Measurements from ENCODE around the gene GRB2. TPM values are rescaled to one million over a fixed set of nuclear protein-coding genes. Genes with fewer than 3 reads are reported as not detected.

Gene GRB2
- total and polyA plus RNA-seq, 2 of the 8 experiments (the other 6 are each of a cell fraction or from before 2014, with no cell fraction given) = 44.2 to 101 TPM

DNA sequence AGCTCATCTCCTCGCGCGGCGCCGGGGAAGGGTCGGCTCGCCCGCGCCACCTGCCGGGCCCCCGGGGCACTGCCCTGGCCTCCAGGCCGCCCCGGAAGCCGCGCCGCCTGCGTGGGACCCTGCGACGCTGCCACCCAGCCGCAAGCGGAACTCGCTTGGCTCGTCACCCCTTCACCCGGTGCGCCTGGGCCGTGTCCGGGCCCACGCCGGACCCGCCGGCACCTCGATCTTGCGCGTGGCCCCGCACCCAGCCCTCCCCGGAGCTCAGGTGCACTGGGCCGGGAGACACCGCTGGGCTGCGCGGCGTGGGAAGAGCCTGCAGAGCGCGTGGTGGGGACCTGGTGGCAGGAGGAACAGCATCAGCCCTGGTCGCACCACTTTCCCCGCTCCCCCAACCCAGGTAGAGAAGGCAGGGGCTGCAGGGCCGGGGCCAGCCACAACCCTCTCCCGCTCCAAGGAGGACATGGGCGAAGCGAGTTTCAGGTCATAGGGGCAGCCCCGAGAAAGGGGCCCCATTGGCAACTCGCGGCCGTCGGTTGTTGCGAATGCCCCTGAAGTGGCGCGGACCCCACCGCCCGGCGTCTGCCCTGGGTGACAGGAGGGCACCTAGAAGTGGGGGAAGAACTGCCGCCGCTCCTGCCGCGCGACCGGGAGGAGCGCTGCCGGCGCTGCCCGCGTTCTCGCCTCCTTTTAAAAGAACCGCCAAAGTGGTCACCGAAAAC is 134.1 kb downstream of the GRB2 start (continued):
- TF ChIP-seq, protein P1, sequence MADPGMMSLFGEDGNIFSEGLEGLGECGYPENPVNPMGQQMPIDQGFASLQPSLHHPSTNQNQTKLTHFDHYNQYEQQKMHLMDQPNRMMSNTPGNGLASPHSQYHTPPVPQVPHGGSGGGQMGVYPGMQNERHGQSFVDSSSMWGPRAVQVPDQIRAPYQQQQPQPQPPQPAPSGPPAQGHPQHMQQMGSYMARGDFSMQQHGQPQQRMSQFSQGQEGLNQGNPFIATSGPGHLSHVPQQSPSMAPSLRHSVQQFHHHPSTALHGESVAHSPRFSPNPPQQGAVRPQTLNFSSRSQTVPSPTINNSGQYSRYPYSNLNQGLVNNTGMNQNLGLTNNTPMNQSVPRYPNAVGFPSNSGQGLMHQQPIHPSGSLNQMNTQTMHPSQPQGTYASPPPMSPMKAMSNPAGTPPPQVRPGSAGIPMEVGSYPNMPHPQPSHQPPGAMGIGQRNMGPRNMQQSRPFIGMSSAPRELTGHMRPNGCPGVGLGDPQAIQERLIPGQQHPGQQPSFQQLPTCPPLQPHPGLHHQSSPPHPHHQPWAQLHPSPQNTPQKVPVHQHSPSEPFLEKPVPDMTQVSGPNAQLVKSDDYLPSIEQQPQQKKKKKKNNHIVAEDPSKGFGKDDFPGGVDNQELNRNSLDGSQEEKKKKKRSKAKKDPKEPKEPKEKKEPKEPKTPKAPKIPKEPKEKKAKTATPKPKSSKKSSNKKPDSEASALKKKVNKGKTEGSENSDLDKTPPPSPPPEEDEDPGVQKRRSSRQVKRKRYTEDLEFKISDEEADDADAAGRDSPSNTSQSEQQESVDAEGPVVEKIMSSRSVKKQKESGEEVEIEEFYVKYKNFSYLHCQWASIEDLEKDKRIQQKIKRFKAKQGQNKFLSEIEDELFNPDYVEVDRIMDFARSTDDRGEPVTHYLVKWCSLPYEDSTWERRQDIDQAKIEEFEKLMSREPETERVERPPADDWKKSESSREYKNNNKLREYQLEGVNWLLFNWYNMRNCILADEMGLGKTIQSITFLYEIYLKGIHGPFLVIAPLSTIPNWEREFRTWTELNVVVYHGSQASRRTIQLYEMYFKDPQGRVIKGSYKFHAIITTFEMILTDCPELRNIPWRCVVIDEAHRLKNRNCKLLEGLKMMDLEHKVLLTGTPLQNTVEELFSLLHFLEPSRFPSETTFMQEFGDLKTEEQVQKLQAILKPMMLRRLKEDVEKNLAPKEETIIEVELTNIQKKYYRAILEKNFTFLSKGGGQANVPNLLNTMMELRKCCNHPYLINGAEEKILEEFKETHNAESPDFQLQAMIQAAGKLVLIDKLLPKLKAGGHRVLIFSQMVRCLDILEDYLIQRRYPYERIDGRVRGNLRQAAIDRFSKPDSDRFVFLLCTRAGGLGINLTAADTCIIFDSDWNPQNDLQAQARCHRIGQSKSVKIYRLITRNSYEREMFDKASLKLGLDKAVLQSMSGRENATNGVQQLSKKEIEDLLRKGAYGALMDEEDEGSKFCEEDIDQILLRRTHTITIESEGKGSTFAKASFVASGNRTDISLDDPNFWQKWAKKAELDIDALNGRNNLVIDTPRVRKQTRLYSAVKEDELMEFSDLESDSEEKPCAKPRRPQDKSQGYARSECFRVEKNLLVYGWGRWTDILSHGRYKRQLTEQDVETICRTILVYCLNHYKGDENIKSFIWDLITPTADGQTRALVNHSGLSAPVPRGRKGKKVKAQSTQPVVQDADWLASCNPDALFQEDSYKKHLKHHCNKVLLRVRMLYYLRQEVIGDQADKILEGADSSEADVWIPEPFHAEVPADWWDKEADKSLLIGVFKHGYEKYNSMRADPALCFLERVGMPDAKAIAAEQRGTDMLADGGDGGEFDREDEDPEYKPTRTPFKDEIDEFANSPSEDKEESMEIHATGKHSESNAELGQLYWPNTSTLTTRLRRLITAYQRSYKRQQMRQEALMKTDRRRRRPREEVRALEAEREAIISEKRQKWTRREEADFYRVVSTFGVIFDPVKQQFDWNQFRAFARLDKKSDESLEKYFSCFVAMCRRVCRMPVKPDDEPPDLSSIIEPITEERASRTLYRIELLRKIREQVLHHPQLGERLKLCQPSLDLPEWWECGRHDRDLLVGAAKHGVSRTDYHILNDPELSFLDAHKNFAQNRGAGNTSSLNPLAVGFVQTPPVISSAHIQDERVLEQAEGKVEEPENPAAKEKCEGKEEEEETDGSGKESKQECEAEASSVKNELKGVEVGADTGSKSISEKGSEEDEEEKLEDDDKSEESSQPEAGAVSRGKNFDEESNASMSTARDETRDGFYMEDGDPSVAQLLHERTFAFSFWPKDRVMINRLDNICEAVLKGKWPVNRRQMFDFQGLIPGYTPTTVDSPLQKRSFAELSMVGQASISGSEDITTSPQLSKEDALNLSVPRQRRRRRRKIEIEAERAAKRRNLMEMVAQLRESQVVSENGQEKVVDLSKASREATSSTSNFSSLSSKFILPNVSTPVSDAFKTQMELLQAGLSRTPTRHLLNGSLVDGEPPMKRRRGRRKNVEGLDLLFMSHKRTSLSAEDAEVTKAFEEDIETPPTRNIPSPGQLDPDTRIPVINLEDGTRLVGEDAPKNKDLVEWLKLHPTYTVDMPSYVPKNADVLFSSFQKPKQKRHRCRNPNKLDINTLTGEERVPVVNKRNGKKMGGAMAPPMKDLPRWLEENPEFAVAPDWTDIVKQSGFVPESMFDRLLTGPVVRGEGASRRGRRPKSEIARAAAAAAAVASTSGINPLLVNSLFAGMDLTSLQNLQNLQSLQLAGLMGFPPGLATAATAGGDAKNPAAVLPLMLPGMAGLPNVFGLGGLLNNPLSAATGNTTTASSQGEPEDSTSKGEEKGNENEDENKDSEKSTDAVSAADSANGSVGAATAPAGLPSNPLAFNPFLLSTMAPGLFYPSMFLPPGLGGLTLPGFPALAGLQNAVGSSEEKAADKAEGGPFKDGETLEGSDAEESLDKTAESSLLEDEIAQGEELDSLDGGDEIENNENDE (IDR thresholded peaks at IDR 0.05; ENCODE audit: insufficient replicate concordance, low read length) = no peak
- no peak for TF ChIP-seq JUND (IDR thresholded peaks at IDR 0.05; ENCODE audit: low read length)
- TF ChIP-seq KDM1A (IDR thresholded peaks at IDR 0.05; ENCODE audit: borderline replicate concordance, low read length) = no peak
- no peak for TF ChIP-seq CBX8 (IDR thresholded peaks at IDR 0.05; ENCODE audit: borderline replicate concordance, low read depth, low read length)
- TF ChIP-seq, protein P2, sequence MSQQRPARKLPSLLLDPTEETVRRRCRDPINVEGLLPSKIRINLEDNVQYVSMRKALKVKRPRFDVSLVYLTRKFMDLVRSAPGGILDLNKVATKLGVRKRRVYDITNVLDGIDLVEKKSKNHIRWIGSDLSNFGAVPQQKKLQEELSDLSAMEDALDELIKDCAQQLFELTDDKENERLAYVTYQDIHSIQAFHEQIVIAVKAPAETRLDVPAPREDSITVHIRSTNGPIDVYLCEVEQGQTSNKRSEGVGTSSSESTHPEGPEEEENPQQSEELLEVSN (IDR thresholded peaks at IDR 0.05) = 0 out of 2 replicates have a peak, but pooled peaks have one; percentile 7
- TF ChIP-seq, protein P3, sequence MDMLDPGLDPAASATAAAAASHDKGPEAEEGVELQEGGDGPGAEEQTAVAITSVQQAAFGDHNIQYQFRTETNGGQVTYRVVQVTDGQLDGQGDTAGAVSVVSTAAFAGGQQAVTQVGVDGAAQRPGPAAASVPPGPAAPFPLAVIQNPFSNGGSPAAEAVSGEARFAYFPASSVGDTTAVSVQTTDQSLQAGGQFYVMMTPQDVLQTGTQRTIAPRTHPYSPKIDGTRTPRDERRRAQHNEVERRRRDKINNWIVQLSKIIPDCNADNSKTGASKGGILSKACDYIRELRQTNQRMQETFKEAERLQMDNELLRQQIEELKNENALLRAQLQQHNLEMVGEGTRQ (IDR thresholded peaks at IDR 0.05; ENCODE audit: low read length) = no peak
- no peak for TF ChIP-seq EP300 (IDR thresholded peaks at IDR 0.05; ENCODE audit: borderline replicate concordance in 1 of 2, low read depth in 2 of 2, low read length in 2 of 2)
- TF ChIP-seq CHD2 (IDR thresholded peaks at IDR 0.05; ENCODE audit: low read length) = no peak

Data from H1 (cell line).